ENCODE data around the gene MRPL14. TPM values are rescaled to one million over a fixed set of nuclear protein-coding genes. Genes with fewer than 3 reads are reported as not detected.

The MRPL14 gene
- total and polyA plus RNA-seq, 2 experiments from 2014 or later: 62.6 to 191 TPM

DNA sequence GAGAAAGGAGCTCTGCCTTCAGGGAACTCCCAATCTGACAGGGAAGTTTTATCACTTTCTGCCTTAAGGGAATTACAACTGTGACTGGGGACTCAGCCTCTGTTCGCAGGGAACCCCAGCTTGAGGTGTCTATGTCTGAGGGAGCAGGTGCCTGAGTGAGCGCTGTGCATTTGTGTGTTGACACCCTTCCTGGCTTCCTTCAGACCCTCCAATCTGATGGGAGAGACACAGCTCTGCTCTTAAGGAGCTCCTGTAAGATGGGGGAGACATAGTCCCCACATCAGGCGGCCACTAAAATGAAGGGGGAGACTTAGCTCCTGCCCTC, 62.3 kb downstream of the MRPL14 start:
- Histone ChIP-seq H3K4me2 (no peak overlapping the region), H3K4me3 (no peak overlapping the region), H4K20me1 (replicated peaks; ENCODE audit: insufficient read depth) (no peaks in the 10 kb centered on the region), H3K79me2 (replicated peaks; ENCODE audit: insufficient read depth) (no peaks in the 10 kb centered on the region), H3K27ac (ENCODE audit: low read depth) (no peak overlapping the region), H2AFZ (no peak overlapping the region), H3K4me1 (ENCODE audit: insufficient read depth) (no peaks in the 10 kb centered on the region), H3F3A (replicated peaks; ENCODE audit: low read depth) (no peaks in the 10 kb centered on the region), H3K36me3 (ENCODE audit: insufficient read depth) (no peaks in the 10 kb centered on the region), H3K9me2 (ENCODE audit: insufficient read depth) (no peaks in the 10 kb centered on the region; the same call in 1 of the 2 replicates), H3K27me3 (ENCODE audit: insufficient read depth) (no peaks in the 10 kb centered on the region)
- H3K4me3 Mint-ChIP-seq: no peak overlapping the region
- TF ChIP-seq, protein P1, sequence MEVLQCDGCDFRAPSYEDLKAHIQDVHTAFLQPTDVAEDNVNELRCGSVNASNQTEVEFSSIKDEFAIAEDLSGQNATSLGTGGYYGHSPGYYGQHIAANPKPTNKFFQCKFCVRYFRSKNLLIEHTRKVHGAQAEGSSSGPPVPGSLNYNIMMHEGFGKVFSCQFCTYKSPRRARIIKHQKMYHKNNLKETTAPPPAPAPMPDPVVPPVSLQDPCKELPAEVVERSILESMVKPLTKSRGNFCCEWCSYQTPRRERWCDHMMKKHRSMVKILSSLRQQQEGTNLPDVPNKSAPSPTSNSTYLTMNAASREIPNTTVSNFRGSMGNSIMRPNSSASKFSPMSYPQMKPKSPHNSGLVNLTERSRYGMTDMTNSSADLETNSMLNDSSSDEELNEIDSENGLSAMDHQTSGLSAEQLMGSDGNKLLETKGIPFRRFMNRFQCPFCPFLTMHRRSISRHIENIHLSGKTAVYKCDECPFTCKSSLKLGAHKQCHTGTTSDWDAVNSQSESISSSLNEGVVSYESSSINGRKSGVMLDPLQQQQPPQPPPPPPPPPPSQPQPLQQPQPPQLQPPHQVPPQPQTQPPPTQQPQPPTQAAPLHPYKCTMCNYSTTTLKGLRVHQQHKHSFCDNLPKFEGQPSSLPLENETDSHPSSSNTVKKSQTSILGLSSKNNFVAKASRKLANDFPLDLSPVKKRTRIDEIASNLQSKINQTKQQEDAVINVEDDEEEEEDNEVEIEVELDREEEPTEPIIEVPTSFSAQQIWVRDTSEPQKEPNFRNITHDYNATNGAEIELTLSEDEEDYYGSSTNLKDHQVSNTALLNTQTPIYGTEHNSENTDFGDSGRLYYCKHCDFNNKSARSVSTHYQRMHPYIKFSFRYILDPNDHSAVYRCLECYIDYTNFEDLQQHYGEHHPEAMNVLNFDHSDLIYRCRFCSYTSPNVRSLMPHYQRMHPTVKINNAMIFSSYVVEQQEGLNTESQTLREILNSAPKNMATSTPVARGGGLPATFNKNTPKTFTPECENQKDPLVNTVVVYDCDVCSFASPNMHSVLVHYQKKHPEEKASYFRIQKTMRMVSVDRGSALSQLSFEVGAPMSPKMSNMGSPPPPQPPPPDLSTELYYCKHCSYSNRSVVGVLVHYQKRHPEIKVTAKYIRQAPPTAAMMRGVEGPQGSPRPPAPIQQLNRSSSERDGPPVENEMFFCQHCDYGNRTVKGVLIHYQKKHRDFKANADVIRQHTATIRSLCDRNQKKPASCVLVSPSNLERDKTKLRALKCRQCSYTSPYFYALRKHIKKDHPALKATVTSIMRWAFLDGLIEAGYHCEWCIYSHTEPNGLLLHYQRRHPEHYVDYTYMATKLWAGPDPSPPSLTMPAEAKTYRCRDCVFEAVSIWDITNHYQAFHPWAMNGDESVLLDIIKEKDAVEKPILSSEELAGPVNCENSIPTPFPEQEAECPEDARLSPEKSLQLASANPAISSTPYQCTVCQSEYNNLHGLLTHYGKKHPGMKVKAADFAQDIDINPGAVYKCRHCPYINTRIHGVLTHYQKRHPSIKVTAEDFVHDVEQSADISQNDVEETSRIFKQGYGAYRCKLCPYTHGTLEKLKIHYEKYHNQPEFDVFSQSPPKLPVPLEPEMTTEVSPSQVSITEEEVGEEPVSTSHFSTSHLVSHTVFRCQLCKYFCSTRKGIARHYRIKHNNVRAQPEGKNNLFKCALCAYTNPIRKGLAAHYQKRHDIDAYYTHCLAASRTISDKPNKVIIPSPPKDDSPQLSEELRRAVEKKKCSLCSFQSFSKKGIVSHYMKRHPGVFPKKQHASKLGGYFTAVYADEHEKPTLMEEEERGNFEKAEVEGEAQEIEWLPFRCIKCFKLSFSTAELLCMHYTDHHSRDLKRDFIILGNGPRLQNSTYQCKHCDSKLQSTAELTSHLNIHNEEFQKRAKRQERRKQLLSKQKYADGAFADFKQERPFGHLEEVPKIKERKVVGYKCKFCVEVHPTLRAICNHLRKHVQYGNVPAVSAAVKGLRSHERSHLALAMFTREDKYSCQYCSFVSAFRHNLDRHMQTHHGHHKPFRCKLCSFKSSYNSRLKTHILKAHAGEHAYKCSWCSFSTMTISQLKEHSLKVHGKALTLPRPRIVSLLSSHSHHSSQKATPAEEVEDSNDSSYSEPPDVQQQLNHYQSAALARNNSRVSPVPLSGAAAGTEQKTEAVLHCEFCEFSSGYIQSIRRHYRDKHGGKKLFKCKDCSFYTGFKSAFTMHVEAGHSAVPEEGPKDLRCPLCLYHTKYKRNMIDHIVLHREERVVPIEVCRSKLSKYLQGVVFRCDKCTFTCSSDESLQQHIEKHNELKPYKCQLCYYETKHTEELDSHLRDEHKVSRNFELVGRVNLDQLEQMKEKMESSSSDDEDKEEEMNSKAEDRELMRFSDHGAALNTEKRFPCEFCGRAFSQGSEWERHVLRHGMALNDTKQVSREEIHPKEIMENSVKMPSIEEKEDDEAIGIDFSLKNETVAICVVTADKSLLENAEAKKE (CRISPR knock-in tag; IDR thresholded peaks at IDR 0.05): no peak
- no peak for TF ChIP-seq ZNF114 (CRISPR knock-in tag; IDR thresholded peaks at IDR 0.05)
- TF ChIP-seq, protein P2, sequence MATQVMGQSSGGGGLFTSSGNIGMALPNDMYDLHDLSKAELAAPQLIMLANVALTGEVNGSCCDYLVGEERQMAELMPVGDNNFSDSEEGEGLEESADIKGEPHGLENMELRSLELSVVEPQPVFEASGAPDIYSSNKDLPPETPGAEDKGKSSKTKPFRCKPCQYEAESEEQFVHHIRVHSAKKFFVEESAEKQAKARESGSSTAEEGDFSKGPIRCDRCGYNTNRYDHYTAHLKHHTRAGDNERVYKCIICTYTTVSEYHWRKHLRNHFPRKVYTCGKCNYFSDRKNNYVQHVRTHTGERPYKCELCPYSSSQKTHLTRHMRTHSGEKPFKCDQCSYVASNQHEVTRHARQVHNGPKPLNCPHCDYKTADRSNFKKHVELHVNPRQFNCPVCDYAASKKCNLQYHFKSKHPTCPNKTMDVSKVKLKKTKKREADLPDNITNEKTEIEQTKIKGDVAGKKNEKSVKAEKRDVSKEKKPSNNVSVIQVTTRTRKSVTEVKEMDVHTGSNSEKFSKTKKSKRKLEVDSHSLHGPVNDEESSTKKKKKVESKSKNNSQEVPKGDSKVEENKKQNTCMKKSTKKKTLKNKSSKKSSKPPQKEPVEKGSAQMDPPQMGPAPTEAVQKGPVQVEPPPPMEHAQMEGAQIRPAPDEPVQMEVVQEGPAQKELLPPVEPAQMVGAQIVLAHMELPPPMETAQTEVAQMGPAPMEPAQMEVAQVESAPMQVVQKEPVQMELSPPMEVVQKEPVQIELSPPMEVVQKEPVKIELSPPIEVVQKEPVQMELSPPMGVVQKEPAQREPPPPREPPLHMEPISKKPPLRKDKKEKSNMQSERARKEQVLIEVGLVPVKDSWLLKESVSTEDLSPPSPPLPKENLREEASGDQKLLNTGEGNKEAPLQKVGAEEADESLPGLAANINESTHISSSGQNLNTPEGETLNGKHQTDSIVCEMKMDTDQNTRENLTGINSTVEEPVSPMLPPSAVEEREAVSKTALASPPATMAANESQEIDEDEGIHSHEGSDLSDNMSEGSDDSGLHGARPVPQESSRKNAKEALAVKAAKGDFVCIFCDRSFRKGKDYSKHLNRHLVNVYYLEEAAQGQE (IDR thresholded peaks at IDR 0.05; ENCODE audit: unreplicated experiment): no peak
- no peak for TF ChIP-seq CREB1 (CRISPR knock-in tag; IDR thresholded peaks at IDR 0.05; ENCODE audit: low read depth)
- TF ChIP-seq, protein P3, sequence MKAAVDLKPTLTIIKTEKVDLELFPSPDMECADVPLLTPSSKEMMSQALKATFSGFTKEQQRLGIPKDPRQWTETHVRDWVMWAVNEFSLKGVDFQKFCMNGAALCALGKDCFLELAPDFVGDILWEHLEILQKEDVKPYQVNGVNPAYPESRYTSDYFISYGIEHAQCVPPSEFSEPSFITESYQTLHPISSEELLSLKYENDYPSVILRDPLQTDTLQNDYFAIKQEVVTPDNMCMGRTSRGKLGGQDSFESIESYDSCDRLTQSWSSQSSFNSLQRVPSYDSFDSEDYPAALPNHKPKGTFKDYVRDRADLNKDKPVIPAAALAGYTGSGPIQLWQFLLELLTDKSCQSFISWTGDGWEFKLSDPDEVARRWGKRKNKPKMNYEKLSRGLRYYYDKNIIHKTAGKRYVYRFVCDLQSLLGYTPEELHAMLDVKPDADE (IDR thresholded peaks at IDR 0.05): no peak
- TF ChIP-seq EZH2 (IDR thresholded peaks at IDR 0.05; ENCODE audit: low read depth, unreplicated experiment): no peak
- no peak for TF ChIP-seq STAT1 (IDR thresholded peaks at IDR 0.05; ENCODE audit: unreplicated experiment)
- TF ChIP-seq NANOG (IDR thresholded peaks at IDR 0.05; ENCODE audit: borderline replicate concordance): no peak
- no peak overlapping the region for H3K27ac Mint-ChIP-seq
- H3K9me3 Mint-ChIP-seq: 0 out of 3 replicates have a peak, but pooled peaks cover 2% of the 10 kb centered on the region
- DNase-seq (ENCODE audit: low spot score) (no peak), ATAC-seq (no peak)
- H3K27me3 Mint-ChIP-seq (ENCODE audit: insufficient read depth, low read depth, poor library complexity): peaks cover 6% of the 10 kb centered on the region
- H3K4me1 Mint-ChIP-seq: peaks cover 9% of the 10 kb centered on the region
- H3K36me3 Mint-ChIP-seq (ENCODE audit: low read depth): no peaks in the 10 kb centered on the region

All from GM23338 (cell line).